ENCODE data around the gene CNTN6.

- TF ChIP-seq SIN3A (IDR thresholded peaks at IDR 0.05; ENCODE audit: borderline replicate concordance, insufficient read depth, low read length): no peak
- TF ChIP-seq, protein P1, sequence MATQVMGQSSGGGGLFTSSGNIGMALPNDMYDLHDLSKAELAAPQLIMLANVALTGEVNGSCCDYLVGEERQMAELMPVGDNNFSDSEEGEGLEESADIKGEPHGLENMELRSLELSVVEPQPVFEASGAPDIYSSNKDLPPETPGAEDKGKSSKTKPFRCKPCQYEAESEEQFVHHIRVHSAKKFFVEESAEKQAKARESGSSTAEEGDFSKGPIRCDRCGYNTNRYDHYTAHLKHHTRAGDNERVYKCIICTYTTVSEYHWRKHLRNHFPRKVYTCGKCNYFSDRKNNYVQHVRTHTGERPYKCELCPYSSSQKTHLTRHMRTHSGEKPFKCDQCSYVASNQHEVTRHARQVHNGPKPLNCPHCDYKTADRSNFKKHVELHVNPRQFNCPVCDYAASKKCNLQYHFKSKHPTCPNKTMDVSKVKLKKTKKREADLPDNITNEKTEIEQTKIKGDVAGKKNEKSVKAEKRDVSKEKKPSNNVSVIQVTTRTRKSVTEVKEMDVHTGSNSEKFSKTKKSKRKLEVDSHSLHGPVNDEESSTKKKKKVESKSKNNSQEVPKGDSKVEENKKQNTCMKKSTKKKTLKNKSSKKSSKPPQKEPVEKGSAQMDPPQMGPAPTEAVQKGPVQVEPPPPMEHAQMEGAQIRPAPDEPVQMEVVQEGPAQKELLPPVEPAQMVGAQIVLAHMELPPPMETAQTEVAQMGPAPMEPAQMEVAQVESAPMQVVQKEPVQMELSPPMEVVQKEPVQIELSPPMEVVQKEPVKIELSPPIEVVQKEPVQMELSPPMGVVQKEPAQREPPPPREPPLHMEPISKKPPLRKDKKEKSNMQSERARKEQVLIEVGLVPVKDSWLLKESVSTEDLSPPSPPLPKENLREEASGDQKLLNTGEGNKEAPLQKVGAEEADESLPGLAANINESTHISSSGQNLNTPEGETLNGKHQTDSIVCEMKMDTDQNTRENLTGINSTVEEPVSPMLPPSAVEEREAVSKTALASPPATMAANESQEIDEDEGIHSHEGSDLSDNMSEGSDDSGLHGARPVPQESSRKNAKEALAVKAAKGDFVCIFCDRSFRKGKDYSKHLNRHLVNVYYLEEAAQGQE (IDR thresholded peaks at IDR 0.05; ENCODE audit: insufficient read depth in 1 of 2, low read depth in 2 of 2, low read length in 2 of 2): no peak
These were observed 42.4 kb downstream of the CNTN6 start for GRCh38 chr3:1135194-1135593.
